Endothelial cell of umbilical vein (primary cell): Measurements from ENCODE around the gene PRKRIP1.

Source experiments
- CTCF ChIP-seq, 2 donors: IDR thresholded peaks; 1 replicate in 1 of 2; 2 replicates in 1 of 2; pipeline ENCODE4 v1.5.1; 2011; ENCODE audit warnings: low read length in 2 of 2, mild to moderate bottlenecking in 2 of 2, moderate library complexity in 2 of 2, control low read depth in 1 of 2, inconsistent platforms in 1 of 2, low read depth in 1 of 2; ENCODE audit not compliant: insufficient read depth in 1 of 2; ENCODE audit errors: extremely low read depth in 1 of 2
- EZH2 ChIP-seq: IDR thresholded peaks from 2 replicates; pipeline ENCODE4 v1.6.1; 2012; ENCODE audit warnings: borderline replicate concordance, low read depth, mild to moderate bottlenecking, moderate library complexity, low read length, inconsistent platforms; ENCODE audit not compliant: severe bottlenecking
- JUN ChIP-seq: IDR thresholded peaks from 2 replicates; pipeline ENCODE4 v1.6.1; 2011; ENCODE audit warnings: borderline replicate concordance, low read depth; ENCODE audit not compliant: insufficient read length, insufficient read depth
- MAX ChIP-seq: IDR thresholded peaks from 2 replicates; pipeline ENCODE4 v1.6.1; 2011; ENCODE audit not compliant: insufficient read depth, insufficient read length
- MYC ChIP-seq: IDR thresholded peaks from one replicate; pipeline ENCODE4 v1.6.1; 2011; ENCODE audit warnings: mild to moderate bottlenecking, low read depth, low read length
- POLR2A ChIP-seq: IDR thresholded peaks from 2 replicates; pipeline ENCODE4 v1.6.1; 2012; ENCODE audit warnings: low read depth, mild to moderate bottlenecking, control low read depth, low read length
- POLR2AphosphoS5 ChIP-seq: IDR thresholded peaks from 2 replicates; pipeline ENCODE4 v1.6.1; 2012; ENCODE audit warnings: low read depth, mild to moderate bottlenecking, control low read depth, low read length, moderate library complexity; ENCODE audit not compliant: insufficient read depth

DNA sequence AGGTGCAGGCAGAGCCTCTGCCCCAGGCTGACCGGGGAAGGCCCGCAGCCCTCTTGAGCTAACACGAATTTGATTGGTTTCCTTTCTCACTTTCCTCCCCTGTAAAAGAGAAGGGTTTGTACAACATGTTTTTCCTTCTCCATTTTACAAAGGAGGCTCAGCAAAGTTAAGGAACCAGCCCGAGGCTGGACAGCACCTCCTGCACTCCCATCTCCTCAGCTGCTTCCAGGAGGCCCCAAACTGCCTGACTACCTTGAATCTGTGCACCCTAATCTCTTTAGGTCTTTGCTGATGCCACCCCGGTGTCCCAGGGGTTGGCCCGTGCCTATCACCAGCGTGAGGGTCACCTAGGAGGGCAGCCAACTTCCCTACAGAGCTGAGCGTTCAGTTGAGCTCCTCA, 64.3 kb downstream of the PRKRIP1 start:
- TF ChIP-seq CTCF (IDR thresholded peaks at IDR 0.05; ENCODE audit: extremely low read depth in 1 of 2, insufficient read depth in 1 of 2, low read depth in 1 of 2, low read length in 2 of 2) (no peak), POLR2A (no peak), EZH2 (no peak), JUN (no peak), POLR2AphosphoS5 (no peak), MAX (no peak), MYC (no peak)
